NCI-H460 (cell line): ENCODE results near the gene HEPHL1. TPM values are rescaled to one million over a fixed set of nuclear protein-coding genes. Genes with fewer than 3 reads are reported as not detected.
A peak's percentile ranks its signal among the peaks of the same experiment; 100 is the strongest.
"Not testable (repeated sequence)": the region's sequence is repeated elsewhere in the genome, so short reads cannot be mapped to it uniquely, and the experiment has no call there.

Source experiments
- DNase-seq: peaks from one replicate; pipeline ENCODE4 v3.0.0-alpha.2; 2016; ENCODE audit warnings: low read depth; ENCODE audit errors: extremely low read depth
- small RNA-seq, 2 experiments: library from RNA; depleted of rRNA; stranded (forward); fragments of <200 nt; gene quantifications; one replicate each; pipeline ENCODE3, GENCODE V24; 2014
- total RNA-seq: library from RNA; depleted of rRNA; stranded (reverse); fragments of >200 nt; shearing (Covaris generic); gene quantifications from 2 replicates; pipeline ENCODE4 v1.2.3, GENCODE V29; 2014; rRNA removed

HEPHL1 gene
- total RNA-seq, 1 experiment from 2014 or later: not detected

DNA sequence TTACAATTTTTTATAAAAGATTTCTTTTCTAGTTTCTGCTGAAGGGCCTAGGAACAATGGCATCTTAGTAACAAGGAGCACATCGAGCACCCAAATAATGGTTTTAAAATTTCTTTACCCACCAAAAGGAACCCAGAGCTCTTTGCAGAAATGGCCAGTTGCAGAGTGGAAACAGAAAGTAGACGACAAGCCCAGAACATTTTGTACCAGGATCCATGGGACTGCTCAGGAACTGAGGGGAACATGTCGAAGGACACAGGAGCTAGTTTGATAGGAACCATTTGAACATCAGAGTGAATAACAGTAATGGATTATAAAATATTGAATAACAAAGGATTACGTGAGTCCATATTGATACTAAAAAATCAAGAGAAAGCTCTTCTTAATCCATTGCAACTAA lies 124.8 kb downstream of the HEPHL1 start:
- no peak for DNase-seq

- DNase-seq: no peak
Observed at GRCh38 chr11:94147433-94147845, 126.3 kb downstream of the HEPHL1 start.

- DNase-seq: no peak
Observed at GRCh38 chr11:94148189-94148588, 127.0 kb downstream of the HEPHL1 start.

GRCh38 chr11:94149431-94150017 lies 128.4 kb downstream of the HEPHL1 start:
- DNase-seq: peak; percentile 39

GRCh38 chr11:94150056-94150455 lies 128.9 kb downstream of the HEPHL1 start:
- DNase-seq: no peak

DNA sequence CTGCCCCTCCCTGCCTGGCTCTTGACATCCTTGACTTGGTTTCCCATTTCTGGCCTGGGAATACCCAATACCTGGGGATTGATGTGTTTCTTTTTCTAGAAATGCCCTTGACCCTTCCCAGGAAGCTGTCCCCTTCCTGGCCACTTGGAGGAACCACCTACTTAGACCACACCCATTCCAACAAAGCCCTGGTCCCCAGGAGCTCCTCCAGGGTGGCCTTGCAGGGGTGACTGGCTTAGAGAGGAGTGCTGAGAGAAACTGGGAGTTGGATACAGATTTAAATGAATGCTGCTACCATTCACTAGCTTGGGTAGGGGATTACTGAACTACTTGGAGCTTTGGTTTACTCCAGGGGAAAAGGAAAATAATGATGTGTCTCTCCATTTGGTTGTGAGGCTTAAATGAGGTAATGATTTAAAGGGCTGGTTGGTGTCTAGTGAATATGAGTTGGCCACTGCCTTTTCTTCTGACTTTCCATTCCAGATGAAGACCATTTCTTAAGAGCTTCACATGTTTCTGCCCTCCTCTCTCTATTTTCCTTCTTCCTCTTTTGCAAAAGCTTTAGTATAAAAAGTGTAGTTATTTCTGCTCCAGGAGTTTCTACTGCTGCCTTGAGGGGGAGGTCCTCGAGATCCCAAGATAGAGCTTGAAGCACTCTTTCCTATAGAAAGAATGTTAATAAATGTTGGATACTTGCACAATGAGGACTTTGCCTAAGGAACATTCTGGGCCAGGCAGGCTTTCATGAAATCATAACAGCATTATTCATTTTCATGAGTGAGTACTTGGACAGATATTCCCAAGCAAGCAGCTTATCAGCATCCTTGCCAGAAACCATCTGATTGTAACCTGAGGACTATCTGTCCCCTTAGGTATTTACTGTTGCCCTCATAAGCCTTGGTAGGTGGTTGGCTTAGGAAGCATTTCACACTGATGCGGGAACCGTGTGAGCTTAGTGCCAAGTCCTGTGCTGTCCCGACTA lies 129.8 kb downstream of the HEPHL1 start:
- DNase-seq: no peak

DNA sequence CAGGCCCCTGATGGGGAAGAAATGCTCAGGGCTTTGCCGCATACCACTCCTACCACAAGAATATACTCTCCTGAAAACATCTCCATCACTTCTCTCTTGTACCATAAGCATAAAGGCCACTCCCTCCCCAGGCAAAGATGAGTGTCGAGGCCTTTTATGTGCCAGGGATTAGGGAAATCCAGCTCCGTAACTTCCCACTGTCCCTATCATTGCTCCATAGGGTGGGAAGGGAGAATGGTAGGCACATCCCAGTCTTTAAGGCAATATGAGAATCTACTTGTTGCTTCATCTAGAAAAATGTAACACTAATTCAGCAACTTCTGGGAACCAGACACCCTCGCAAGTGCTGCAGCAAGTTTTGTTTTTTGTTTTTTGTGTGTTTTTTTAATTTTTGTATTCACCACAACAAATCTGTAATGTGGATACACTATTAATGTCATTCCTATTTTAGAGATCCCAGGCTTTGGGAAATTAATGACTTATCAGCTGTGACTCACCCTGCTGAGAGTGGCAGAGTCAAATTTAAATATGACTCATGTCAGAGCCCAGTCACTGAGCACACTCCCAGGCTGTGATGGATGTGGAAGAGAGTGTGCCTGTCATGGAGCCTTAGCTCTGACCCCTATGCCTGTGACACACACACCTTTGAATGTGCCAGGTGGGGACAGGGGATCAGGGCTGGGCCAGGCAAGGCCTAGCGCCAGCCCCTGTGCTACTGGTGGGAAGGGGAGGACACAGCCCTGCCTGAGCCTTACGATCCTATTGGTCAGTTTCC lies 130.9 kb downstream of the HEPHL1 start:
- peak; percentile 60 for DNase-seq

- no peak for DNase-seq
Observed at GRCh38 chr11:94152678-94153065, 131.5 kb downstream of the HEPHL1 start.

- no peak for DNase-seq
Observed at GRCh38 chr11:94153320-94153719, 132.2 kb downstream of the HEPHL1 start.

GRCh38 chr11:94154095-94154856 lies 133.1 kb downstream of the HEPHL1 start:
- DNase-seq: no peak

DNA sequence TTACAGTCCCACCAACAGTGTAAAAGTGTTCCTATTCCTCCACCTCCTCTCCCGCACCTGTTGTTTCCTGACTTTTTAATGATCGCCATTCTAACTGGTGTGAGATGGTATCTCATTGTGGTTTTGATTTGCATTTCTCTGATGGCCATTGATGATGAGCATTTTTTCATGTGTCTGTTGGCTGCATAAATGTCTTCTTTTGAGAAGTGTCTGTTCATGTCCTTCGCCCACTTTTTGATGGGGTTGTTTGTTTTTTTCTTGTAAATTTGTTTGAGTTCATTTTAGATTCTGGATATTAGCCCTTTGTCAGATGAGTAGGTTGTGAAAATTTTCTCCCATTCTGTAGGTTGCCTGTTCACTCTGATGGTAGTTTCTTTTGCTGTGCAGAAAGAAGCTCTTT lies 136.2 kb downstream of the HEPHL1 start:
- DNase-seq: not testable (repeated sequence)

Small RNAs within 50 kb of the gene (small RNA-seq; reads per million reads assigned to genes)
- gene AP002795.1: 0 reads per million in 2 experiments

Other genes with a start within 250 kb of the HEPHL1 start
- gene MED17, start 237.1 kb upstream of the HEPHL1 start, total RNA-seq: 32.2 and 34.0 TPM in 2 replicates
- gene VSTM5, start 170.7 kb upstream of the HEPHL1 start, total RNA-seq: not detected in 2 replicates
- 16.1 and 16.2 TPM in 2 replicates for gene PANX1, start 107.5 kb downstream of the HEPHL1 start, total RNA-seq